Upper lobe of right lung (tissue), 1 donor: ENCODE data around the gene ACTMAP. TPM values are rescaled to one million over a fixed set of nuclear protein-coding genes. Genes with fewer than 3 reads are reported as not detected.

Experiments
- ATAC-seq: fragments of 200-7000 bp; cut with Tn5 transposase; one replicate; pipeline ENCODE4 v1.9.1; 2020; ENCODE audit warnings: mild to moderate bottlenecking, moderate library complexity
- DNase-seq: peaks from one replicate; pipeline ENCODE4 v3.0.0-alpha.2; 2020
- H3K27ac ChIP-seq: fragments of 200-600 bp; one replicate; pipeline ENCODE4 v1.8.0; 2022
- H3K27me3 ChIP-seq: fragments of 200-600 bp; one replicate; pipeline ENCODE4 v1.8.0; 2022; ENCODE audit warnings: mild to moderate bottlenecking
- H3K36me3 ChIP-seq: fragments of 200-600 bp; one replicate; pipeline ENCODE4 v1.8.0; 2022
- H3K4me1 ChIP-seq: fragments of 200-600 bp; one replicate; pipeline ENCODE4 v1.8.0; 2022
- H3K4me3 ChIP-seq: fragments of 200-600 bp; one replicate; pipeline ENCODE4 v1.8.0; 2022; ENCODE audit warnings: mild to moderate bottlenecking
- H3K9me3 ChIP-seq: fragments of 200-600 bp; one replicate; pipeline ENCODE4 v1.8.0; 2022
- CTCF ChIP-seq: fragments of 200-600 bp; IDR thresholded peaks from one replicate; pipeline ENCODE4 v1.8.0; 2022; ENCODE audit warnings: antibody characterized with exemption
- intact Hi-C: fragments of 100-400 bp; cut with DNase I; formaldehyde crosslinking; loops from one replicate; pipeline ENCODE4 v1.11.0; 2022
- long read RNA-seq: library from polyadenylated mRNA; unstranded; transcript quantifications from one replicate; pipeline ENCODE4 v2.0.0, GENCODE V29; 2021
- total RNA-seq: library from RNA; stranded (reverse); fragmentation: NEBNext Ultra II Directional; extraction: Animal tissue kit (Norgen Biotek cat#: 25700); gene quantifications from one replicate; pipeline ENCODE4 v1.2.1, GENCODE V29; 2021
- donor health status: DM: no; HTN: yes; CAD: no; lungs with severe emphysema.

Gene ACTMAP
- 18.5 TPM for total RNA-seq
- long read RNA-seq, partial matches to known transcripts: 7 of 22 reads
- long read RNA-seq, other reads (novel, unspliced or antisense): 13 of 22 reads

- DNase-seq: peak; percentile 99
Observed at GRCh38 chr19:40750058-40750873, at the start of gene ACTMAP. ACTMAP (minus strand) TSS chr19:40750477; CDS start chr19:40749803, 674 bp downstream.

GRCh38 chr19:40799558-40800338 lies 49.5 kb upstream of the ACTMAP start:
- no peaks in the 10 kb centered on the region for H3K27me3 ChIP-seq
- H3K4me1 ChIP-seq: peaks cover 56% of the 10 kb centered on the region
- ATAC-seq: peak; percentile 6
- DNase-seq: peak; percentile 86
- H3K27ac ChIP-seq: peak overlapping the region; percentile 92
- peaks cover 31% of the 10 kb centered on the region for H3K36me3 ChIP-seq
- H3K4me3 ChIP-seq: peak overlapping the region; percentile 96
- intact Hi-C loops: no loop called here
- no peaks in the 10 kb centered on the region for H3K9me3 ChIP-seq
- no peak for TF ChIP-seq CTCF

More at GRCh38 chr19:40750058-40750873, at the start of gene ACTMAP:
- Histone ChIP-seq H3K27ac (peak within 1 kb of the TSS; percentile 92), H3K9me3 (no peaks in the 10 kb centered on the region), H3K27me3 (no peaks in the 10 kb centered on the region), H3K36me3 (peaks cover 2% of the 10 kb centered on the region), H3K4me3 (peak within 1 kb of the TSS; percentile 63), H3K4me1 (peaks cover 58% of the 10 kb centered on the region)
- no peak for TF ChIP-seq CTCF
- peak; percentile 94 for ATAC-seq
- intact Hi-C loops: no loop called here

GRCh38 chr19:40798683-40799557 lies 48.6 kb upstream of the ACTMAP start, which contains the start of gene EGLN2:
EGLN2 (plus strand) TSS chr19:40799191; CDS start chr19:40800573, 1,382 bp downstream.
- peak; percentile 90 for ATAC-seq
- TF ChIP-seq CTCF: no peak
- Histone ChIP-seq H3K9me3 (no peaks in the 10 kb centered on the region), H3K27me3 (no peaks in the 10 kb centered on the region), H3K4me1 (peaks cover 47% of the 10 kb centered on the region), H3K27ac (peak within 1 kb of the TSS; percentile 92), H3K36me3 (peaks cover 24% of the 10 kb centered on the region), H3K4me3 (peak within 1 kb of the TSS; percentile 96)
- intact Hi-C loops: no loop called here
- peak; percentile 100 for DNase-seq

GRCh38 chr19:40797963-40798682 lies 47.8 kb upstream of the ACTMAP start:
- peak; percentile 41 for TF ChIP-seq CTCF
- DNase-seq (peak; percentile 91), ATAC-seq (peak; percentile 57)
- intact Hi-C loops: no loop called here
- peak overlapping the region; percentile 91 for H3K27ac ChIP-seq
- H3K4me1 ChIP-seq: peaks cover 40% of the 10 kb centered on the region
- H3K4me3 ChIP-seq: peak overlapping the region; percentile 56
- no peaks in the 10 kb centered on the region for H3K27me3 ChIP-seq
- H3K9me3 ChIP-seq: no peaks in the 10 kb centered on the region
- H3K36me3 ChIP-seq: peaks cover 20% of the 10 kb centered on the region
